Mesenchymal stem cell (in vitro differentiated cells and primary cell): ENCODE data around the gene PTPRD.
"Not testable (repeated sequence)": the region's sequence is repeated elsewhere in the genome, so short reads cannot be mapped to it uniquely, and the experiment has no call there.

ENCODE experiments used
- DNase-seq: peaks from one replicate; pipeline ENCODE4 v3.0.0-alpha.2; 2013
- H2AFZ ChIP-seq: one replicate; pipeline ENCODE4 v1.6.1; 2013; ENCODE audit warnings: low read depth, mild to moderate bottlenecking, control low read depth, inconsistent platforms, low read length, moderate library complexity
- H2AK5ac ChIP-seq: 2 replicates; pipeline ENCODE4 v1.6.1; 2013; ENCODE audit warnings: low read length, moderate library complexity, mild to moderate bottlenecking, inconsistent platforms; ENCODE audit not compliant: severe bottlenecking
- H2BK120ac ChIP-seq: one replicate; pipeline ENCODE4 v1.6.1; 2013; ENCODE audit warnings: low read depth, mild to moderate bottlenecking, inconsistent platforms, low read length, moderate library complexity
- H2BK12ac ChIP-seq, 2 experiments: one replicate each; pipeline ENCODE4 v1.6.1; 2013; ENCODE audit warnings: inconsistent platforms in 2 of 2, low read length in 2 of 2, mild to moderate bottlenecking in 2 of 2, moderate library complexity in 2 of 2, control low read depth in 1 of 2
- H2BK15ac ChIP-seq: one replicate; pipeline ENCODE4 v1.6.1; 2013; ENCODE audit warnings: mild to moderate bottlenecking, low read depth, inconsistent platforms; ENCODE audit not compliant: poor library complexity, severe bottlenecking
- H2BK5ac ChIP-seq: 2 replicates; pipeline ENCODE4 v1.6.1; 2013; ENCODE audit warnings: low read depth, mild to moderate bottlenecking, low read length, control low read depth, inconsistent platforms; ENCODE audit not compliant: poor library complexity, severe bottlenecking
- H3K14ac ChIP-seq, 2 experiments: one replicate each; pipeline ENCODE4 v1.6.1; 2013; ENCODE audit warnings: inconsistent platforms in 2 of 2, low read length in 2 of 2, control low read depth in 1 of 2, mild to moderate bottlenecking in 1 of 2, moderate library complexity in 1 of 2
- H3K18ac ChIP-seq, 2 experiments: one replicate each; pipeline ENCODE4 v1.6.1; 2013; ENCODE audit warnings: inconsistent platforms in 2 of 2, low read length in 2 of 2, control low read depth in 1 of 2, low read depth in 1 of 2, mild to moderate bottlenecking in 1 of 2
- H3K23ac ChIP-seq, 2 experiments: one replicate each; pipeline ENCODE4 v1.6.1; 2013; ENCODE audit warnings: inconsistent platforms in 2 of 2, low read length in 2 of 2, mild to moderate bottlenecking in 2 of 2, moderate library complexity in 2 of 2, control low read depth in 1 of 2
- H3K27ac ChIP-seq: 2 replicates; pipeline ENCODE4 v1.5.1; 2013; ENCODE audit warnings: mild to moderate bottlenecking, moderate library complexity, low read length, control low read depth, inconsistent platforms; ENCODE audit not compliant: poor library complexity, severe bottlenecking
- H3K27me3 ChIP-seq, 2 experiments: 2 replicates each; pipeline versions ENCODE4 v1.6.1 to v1.7.0; 2013; ENCODE audit warnings: low read length in 2 of 2, mild to moderate bottlenecking in 2 of 2, moderate library complexity in 2 of 2, control low read depth in 1 of 2, inconsistent platforms in 1 of 2; ENCODE audit not compliant: control insufficient read depth in 1 of 2, insufficient read depth in 1 of 2
- H3K36me3 ChIP-seq, 2 experiments: 2 replicates each; pipeline versions ENCODE4 v1.6.1 to v1.7.0; 2013; ENCODE audit warnings: low read length in 2 of 2, control low read depth in 1 of 2, inconsistent platforms in 1 of 2, low read depth in 1 of 2, mild to moderate bottlenecking in 1 of 2; ENCODE audit not compliant: insufficient read depth in 2 of 2, control insufficient read depth in 1 of 2
- H3K4ac ChIP-seq, 2 experiments: one replicate each; pipeline ENCODE4 v1.6.1; 2013; ENCODE audit warnings: inconsistent platforms in 2 of 2, low read length in 2 of 2, mild to moderate bottlenecking in 2 of 2, moderate library complexity in 2 of 2, control low read depth in 1 of 2, low read depth in 1 of 2
- H3K4me1 ChIP-seq: 2 replicates; pipeline ENCODE4 v1.6.1; 2013; ENCODE audit warnings: low read depth, low read length, control low read depth; ENCODE audit not compliant: control insufficient read depth, insufficient read depth
- H3K4me2 ChIP-seq: 2 replicates; pipeline ENCODE4 v1.6.1; 2013; ENCODE audit warnings: low read length, mild to moderate bottlenecking, inconsistent platforms; ENCODE audit not compliant: poor library complexity, severe bottlenecking
- H3K4me3 ChIP-seq, 2 experiments: 2 replicates each; pipeline versions ENCODE4 v1.5.1 to v1.7.0; 2013; ENCODE audit warnings: low read length in 2 of 2, mild to moderate bottlenecking in 2 of 2, control low read depth in 1 of 2, low read depth in 1 of 2; ENCODE audit not compliant: insufficient read depth in 1 of 2
- H3K79me1 ChIP-seq: replicated peaks from 2 replicates; pipeline ENCODE4 v1.6.1; 2013; ENCODE audit warnings: mild to moderate bottlenecking, control low read depth, low read length, inconsistent platforms; ENCODE audit not compliant: poor library complexity, severe bottlenecking
- H3K9ac ChIP-seq: 2 replicates; pipeline ENCODE4 v1.7.0; 2013; ENCODE audit warnings: mild to moderate bottlenecking, low read length, moderate library complexity
- H3K9me3 ChIP-seq: 2 replicates; pipeline ENCODE4 v1.7.0; 2013; ENCODE audit warnings: mild to moderate bottlenecking, low read length; ENCODE audit not compliant: control insufficient read depth
- H4K8ac ChIP-seq: one replicate; pipeline ENCODE4 v1.6.1; 2013; ENCODE audit warnings: inconsistent platforms, mild to moderate bottlenecking, low read length, moderate library complexity
- H4K91ac ChIP-seq: one replicate; pipeline ENCODE4 v1.6.1; 2013; ENCODE audit warnings: mild to moderate bottlenecking, low read length, inconsistent platforms
- WGBS: methylation state at CpG from one replicate; pipeline ENCODE4 v1.1.7; 2013; ENCODE audit warnings: mixed read lengths; 5-methylcytosine and 5-hydroxymethylcytosine counted together

The PTPRD gene

GRCh38 chr9:9478741-9479140, 1134.1 kb downstream of the PTPRD start:
- Histone ChIP-seq H2BK12ac (no peak overlapping the region), H2BK5ac (no peak overlapping the region), H4K91ac (no peak overlapping the region), H3K4me3 (no peak overlapping the region), H4K8ac (no peak overlapping the region), H3K18ac (no peak overlapping the region), H3K4ac (no peak overlapping the region), H3K14ac (no peak overlapping the region), H2BK120ac (no peak overlapping the region), H3K4me1 (no peaks in the 10 kb centered on the region), H3K23ac (no peak overlapping the region), H2BK15ac (no peak overlapping the region), H3K79me1 (no peaks in the 10 kb centered on the region), H3K27me3 (no peaks in the 10 kb centered on the region), H3K4me2 (no peak overlapping the region), H3K27ac (no peak overlapping the region), H2AFZ (no peak overlapping the region), H3K36me3 (no peaks in the 10 kb centered on the region), H2AK5ac (no peak overlapping the region), H3K9ac (no peak overlapping the region), H3K9me3 (no peaks in the 10 kb centered on the region)
- WGBS, result 62% methylated on average over 2 of the region's 3 CpGs
- no peak for DNase-seq

- Histone ChIP-seq H3K9me3 (peaks cover 15% of the 10 kb centered on the region), H2BK5ac (no peak overlapping the region), H3K36me3 (no peaks in the 10 kb centered on the region), H3K4ac (no peak overlapping the region), H2AFZ (no peak overlapping the region), H3K9ac (no peak overlapping the region), H2BK120ac (no peak overlapping the region), H3K18ac (no peak overlapping the region), H3K79me1 (no peaks in the 10 kb centered on the region), H3K23ac (no peak overlapping the region), H4K91ac (no peak overlapping the region), H2BK15ac (no peak overlapping the region), H3K27ac (no peak overlapping the region), H3K4me3 (no peak overlapping the region), H3K4me1 (no peaks in the 10 kb centered on the region), H2BK12ac (no peak overlapping the region), H3K4me2 (no peak overlapping the region), H3K14ac (no peak overlapping the region), H2AK5ac (no peak overlapping the region), H4K8ac (no peak overlapping the region), H3K27me3 (no peaks in the 10 kb centered on the region)
- no CpG with 5 or more reads among the region's 2 CpGs for WGBS
- DNase-seq, result no peak
Measured at GRCh38 chr9:9469271-9469670, 1143.5 kb downstream of the PTPRD start.

GRCh38 chr9:9441874-9442273, 1170.9 kb downstream of the PTPRD start:
- H3K4me1 ChIP-seq, result not testable (repeated sequence)
- WGBS, result 97% methylated on average over 11 of the region's 19 CpGs

GRCh38 chr9:9437641-9438040, 1175.2 kb downstream of the PTPRD start:
- no peak overlapping the region for H4K91ac ChIP-seq
- DNase-seq, result no peak
- H2BK12ac ChIP-seq, result no peak overlapping the region
- no peak overlapping the region for H3K23ac ChIP-seq
- no peak overlapping the region for H2AFZ ChIP-seq
- H2AK5ac ChIP-seq, result no peak overlapping the region
- H3K9ac ChIP-seq, result no peak overlapping the region
- WGBS, result 81% methylated on average over 4 of the region's 4 CpGs
- H3K4me1 ChIP-seq, result no peaks in the 10 kb centered on the region
- H3K4me2 ChIP-seq, result no peak overlapping the region
- no peak overlapping the region for H3K18ac ChIP-seq
- no peak overlapping the region for H3K27ac ChIP-seq
- no peak overlapping the region for H3K4me3 ChIP-seq
- H3K9me3 ChIP-seq, result peaks cover 5% of the 10 kb centered on the region
- H4K8ac ChIP-seq, result no peak overlapping the region
- no peaks in the 10 kb centered on the region for H3K79me1 ChIP-seq
- H3K27me3 ChIP-seq, result no peaks in the 10 kb centered on the region
- no peak overlapping the region for H2BK15ac ChIP-seq
- no peak overlapping the region for H3K14ac ChIP-seq
- H2BK120ac ChIP-seq, result no peak overlapping the region
- no peak overlapping the region for H3K4ac ChIP-seq
- no peaks in the 10 kb centered on the region for H3K36me3 ChIP-seq
- no peak overlapping the region for H2BK5ac ChIP-seq

More at GRCh38 chr9:9441874-9442273, 1170.9 kb downstream of the PTPRD start:
- not testable (repeated sequence) for H3K79me1 ChIP-seq, H4K8ac ChIP-seq, H3K4me2 ChIP-seq, H3K4ac ChIP-seq, H3K23ac ChIP-seq, H2BK120ac ChIP-seq, H3K27ac ChIP-seq, H2AFZ ChIP-seq, H3K4me3 ChIP-seq, H3K27me3 ChIP-seq, H3K18ac ChIP-seq, H2BK12ac ChIP-seq, H3K9ac ChIP-seq, H2AK5ac ChIP-seq, H2BK15ac ChIP-seq, H3K36me3 ChIP-seq, DNase-seq, H3K14ac ChIP-seq, H4K91ac ChIP-seq, H2BK5ac ChIP-seq
- H3K9me3 ChIP-seq, result peaks cover 10% of the 10 kb centered on the region
